Natural killer cell (primary cell): ENCODE data around the gene GOLGA6L7. TPM values are rescaled to one million over a fixed set of nuclear protein-coding genes. Genes with fewer than 3 reads are reported as not detected.
"Not testable (repeated sequence)": the region's sequence is repeated elsewhere in the genome, so short reads cannot be mapped to it uniquely, and the experiment has no call there.

ENCODE experiments used
- ATAC-seq, 3 donors: fragments of 150-1000 bp in 2 of 3; fragments of 200-7000 bp in 1 of 3; cut with Tn5 transposase; 1 replicate in 1 of 3; 2 replicates in 2 of 3; pipeline ENCODE4 v1.10.0; 2021; ENCODE audit warnings: mild to moderate bottlenecking in 2 of 3, moderate library complexity in 2 of 3
- DNase-seq, 2 donors: peaks; one replicate each; pipeline versions ENCODE4 v3.0.0 to v3.0.0-alpha.2; 2013 to 2021; ENCODE audit warnings: mixed read lengths in 1 of 2
- H3K27ac ChIP-seq: one replicate; pipeline ENCODE4 v1.5.1; 2013; ENCODE audit warnings: mild to moderate bottlenecking, low read length
- H3K27me3 ChIP-seq: one replicate; pipeline ENCODE4 v1.6.1; 2013; ENCODE audit warnings: low read length; ENCODE audit not compliant: control insufficient read depth, insufficient read depth
- H3K36me3 ChIP-seq: one replicate; pipeline ENCODE4 v1.6.1; 2013; ENCODE audit warnings: low read length; ENCODE audit not compliant: control insufficient read depth, insufficient read depth
- H3K4me1 ChIP-seq: one replicate; pipeline ENCODE4 v1.6.1; 2013; ENCODE audit warnings: low read length; ENCODE audit not compliant: control insufficient read depth, insufficient read depth
- H3K4me3 ChIP-seq: one replicate; pipeline ENCODE4 v1.5.1; 2013; ENCODE audit warnings: low read length
- H3K9me3 ChIP-seq: one replicate; pipeline ENCODE4 v1.6.1; 2013; ENCODE audit warnings: low read length; ENCODE audit not compliant: control insufficient read depth, insufficient read depth
- H3K27ac Mint-ChIP-seq, 2 donors: one replicate each; pipeline ENCODE4 v1.8.0; 2022; ENCODE audit warnings: mild to moderate bottlenecking in 2 of 2, mixed read lengths in 2 of 2, moderate library complexity in 1 of 2
- H3K27me3 Mint-ChIP-seq, 2 donors: one replicate each; pipeline ENCODE4 v1.8.0; 2022; ENCODE audit warnings: low read depth in 2 of 2, mixed read lengths in 2 of 2
- H3K36me3 Mint-ChIP-seq: one replicate; pipeline ENCODE4 v1.8.0; 2022; ENCODE audit warnings: mixed read lengths
- H3K4me1 Mint-ChIP-seq, 2 donors: one replicate each; pipeline ENCODE4 v1.8.0; 2022; ENCODE audit warnings: mixed read lengths in 2 of 2
- H3K4me3 Mint-ChIP-seq: one replicate; pipeline ENCODE4 v1.8.0; 2022; ENCODE audit warnings: mild to moderate bottlenecking, moderate library complexity, mixed read lengths
- H3K9me3 Mint-ChIP-seq, 2 donors: one replicate each; pipeline ENCODE4 v1.8.0; 2022; ENCODE audit warnings: mixed read lengths in 2 of 2
- WGBS: methylation state at CpG from one replicate; pipeline ENCODE4 v1.1.7; 2013; ENCODE audit warnings: missing lambda C conversion rate; ENCODE audit not compliant: insufficient coverage; 5-methylcytosine and 5-hydroxymethylcytosine counted together
- intact Hi-C: fragments of 100-400 bp; cut with micrococcal nuclease; formaldehyde crosslinking; loops from one replicate; pipeline ENCODE4 v1.14.2; 2022
- total RNA-seq, 4 donors: library from RNA; stranded (reverse); fragments of 120-200 nt in 1 of 4; gene quantifications; one replicate each; pipeline versions ENCODE4 v1.2.3 to v1.2.4, GENCODE V29; 2013 to 2022
- TF ChIP-seq, protein P1 (sequence below): fragments of 200-600 bp; IDR thresholded peaks from one replicate; pipeline ENCODE4 v1.8.0; 2022; ENCODE audit warnings: antibody characterized with exemption

The GOLGA6L7 gene
- total RNA-seq, 3 donors from 2014 or later (not counting 1 experiment from before 2014, with no cell fraction given) = not detected

DNA sequence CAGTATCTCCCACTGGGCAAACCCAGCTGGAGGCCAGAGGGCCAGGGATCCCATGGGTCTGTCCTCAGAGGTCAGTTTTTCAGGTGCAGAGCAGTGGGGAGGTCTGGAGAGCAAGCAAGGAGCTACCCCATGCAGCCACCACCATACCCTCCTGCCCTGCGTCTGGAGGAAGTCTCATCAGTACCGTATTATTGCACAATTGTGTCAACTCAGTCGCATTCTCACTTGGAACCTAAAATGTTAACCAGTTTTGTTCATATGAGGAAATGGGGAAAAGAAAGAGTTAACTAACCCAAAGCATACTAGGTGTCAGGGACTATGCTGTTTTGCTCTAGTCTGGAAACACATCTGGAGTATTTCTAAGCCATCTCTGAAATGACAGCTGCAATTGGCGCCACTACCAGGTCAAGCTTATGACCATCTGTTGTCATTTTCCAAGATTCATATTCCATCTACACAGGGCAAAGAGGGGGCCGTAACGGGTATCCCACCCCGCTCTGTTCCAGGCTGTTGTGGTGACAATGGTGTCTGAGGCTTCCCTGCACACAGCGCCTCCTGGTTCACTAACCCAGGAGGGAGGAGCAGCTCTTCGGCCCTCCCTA lies 20.4 kb upstream of the GOLGA6L7 start:
- intact Hi-C loops = no loop called here
- DNase-seq (no peak), ATAC-seq (no peak)
- Mint-ChIP-seq H3K36me3 (no peaks in the 10 kb centered on the region), H3K4me3 (no peak overlapping the region), H3K9me3 (no peaks in the 10 kb centered on the region), H3K4me1 (no peaks in the 10 kb centered on the region), H3K27ac (no peak overlapping the region), H3K27me3 (no peaks in the 10 kb centered on the region)
- H3K27ac ChIP-seq = no peak overlapping the region
- H3K4me3 ChIP-seq = no peak overlapping the region
- 89% methylated on average over 9 of the region's 9 CpGs for WGBS
- H3K4me1 ChIP-seq = no peaks in the 10 kb centered on the region
- TF ChIP-seq, protein P1, sequence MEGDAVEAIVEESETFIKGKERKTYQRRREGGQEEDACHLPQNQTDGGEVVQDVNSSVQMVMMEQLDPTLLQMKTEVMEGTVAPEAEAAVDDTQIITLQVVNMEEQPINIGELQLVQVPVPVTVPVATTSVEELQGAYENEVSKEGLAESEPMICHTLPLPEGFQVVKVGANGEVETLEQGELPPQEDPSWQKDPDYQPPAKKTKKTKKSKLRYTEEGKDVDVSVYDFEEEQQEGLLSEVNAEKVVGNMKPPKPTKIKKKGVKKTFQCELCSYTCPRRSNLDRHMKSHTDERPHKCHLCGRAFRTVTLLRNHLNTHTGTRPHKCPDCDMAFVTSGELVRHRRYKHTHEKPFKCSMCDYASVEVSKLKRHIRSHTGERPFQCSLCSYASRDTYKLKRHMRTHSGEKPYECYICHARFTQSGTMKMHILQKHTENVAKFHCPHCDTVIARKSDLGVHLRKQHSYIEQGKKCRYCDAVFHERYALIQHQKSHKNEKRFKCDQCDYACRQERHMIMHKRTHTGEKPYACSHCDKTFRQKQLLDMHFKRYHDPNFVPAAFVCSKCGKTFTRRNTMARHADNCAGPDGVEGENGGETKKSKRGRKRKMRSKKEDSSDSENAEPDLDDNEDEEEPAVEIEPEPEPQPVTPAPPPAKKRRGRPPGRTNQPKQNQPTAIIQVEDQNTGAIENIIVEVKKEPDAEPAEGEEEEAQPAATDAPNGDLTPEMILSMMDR = no peak
- no peaks in the 10 kb centered on the region for H3K36me3 ChIP-seq
- H3K27me3 ChIP-seq = no peaks in the 10 kb centered on the region
- H3K9me3 ChIP-seq = no peaks in the 10 kb centered on the region

DNA sequence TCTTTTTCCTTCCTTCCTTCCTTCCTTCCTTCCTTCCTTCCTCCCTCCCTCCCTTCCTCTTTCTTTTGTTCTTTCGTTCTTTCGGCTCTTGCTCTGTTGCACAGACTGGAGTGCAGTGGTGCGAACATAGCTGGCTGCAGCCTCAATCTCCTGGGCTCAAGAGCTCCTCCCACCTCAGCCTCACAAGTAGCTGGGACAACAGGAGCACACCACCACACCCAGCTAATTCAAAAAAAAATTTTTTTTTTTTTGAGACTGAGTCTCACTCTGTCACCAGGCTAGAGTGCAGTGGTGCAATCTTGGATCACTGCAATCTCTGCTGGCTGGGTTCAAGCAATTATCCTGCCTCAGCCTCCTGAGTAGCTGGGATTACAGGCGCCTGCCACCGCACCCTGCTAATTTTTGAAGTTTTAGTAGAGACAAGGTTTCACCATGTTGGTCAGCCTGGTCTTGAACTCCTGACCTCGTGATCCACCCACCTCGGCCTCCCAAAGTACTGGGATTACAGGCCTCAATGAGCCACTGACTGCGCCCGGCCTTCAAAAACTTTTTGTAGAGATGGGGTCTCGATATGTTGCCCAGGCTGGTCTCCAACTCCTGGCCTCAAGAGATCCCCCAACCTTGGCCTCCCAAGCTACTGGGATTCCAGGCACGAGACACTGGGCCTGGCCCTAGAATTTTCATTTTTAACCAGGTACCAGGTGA lies 13.3 kb upstream of the GOLGA6L7 start:
- H3K9me3 Mint-ChIP-seq, H3K36me3 ChIP-seq, H3K27me3 Mint-ChIP-seq, H3K4me1 ChIP-seq, ATAC-seq, H3K27me3 ChIP-seq, H3K4me1 Mint-ChIP-seq, H3K4me3 Mint-ChIP-seq, H3K27ac ChIP-seq, H3K36me3 Mint-ChIP-seq, DNase-seq, H3K9me3 ChIP-seq, H3K4me3 ChIP-seq, H3K27ac Mint-ChIP-seq, intact Hi-C loops: not testable (repeated sequence)
- 89% methylated on average over 11 of the region's 11 CpGs for WGBS

DNA sequence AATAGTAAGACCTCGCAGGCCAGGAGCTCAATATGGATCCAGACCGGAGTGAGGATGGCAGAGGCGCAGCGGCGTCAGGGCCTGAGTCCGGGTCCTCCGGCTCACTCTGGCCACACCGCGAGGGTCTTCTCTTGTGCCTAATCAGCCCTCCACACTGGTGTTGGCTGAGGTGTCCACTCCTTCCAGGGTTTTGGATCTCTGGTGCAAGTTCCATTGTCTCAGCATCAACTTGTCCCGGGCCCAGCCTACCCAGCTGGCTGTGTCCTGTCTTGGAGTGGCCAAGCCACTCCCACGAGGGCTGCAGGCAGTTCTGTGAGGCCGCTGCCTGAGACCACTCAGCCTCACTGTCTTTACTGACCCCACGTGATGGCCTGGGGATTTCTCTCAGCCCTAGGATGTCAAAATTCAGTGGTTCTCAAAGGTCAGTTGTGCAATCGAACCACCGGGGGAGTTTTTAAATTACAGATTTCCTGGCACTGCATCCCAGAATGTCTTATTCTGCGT lies 12.6 kb upstream of the GOLGA6L7 start:
- Mint-ChIP-seq H3K27ac (no peak overlapping the region), H3K36me3 (no peaks in the 10 kb centered on the region), H3K4me1 (no peaks in the 10 kb centered on the region), H3K27me3 (no peaks in the 10 kb centered on the region), H3K4me3 (no peak overlapping the region), H3K9me3 (no peaks in the 10 kb centered on the region)
- TF ChIP-seq, protein P1 = no peak
- Histone ChIP-seq H3K27ac (no peak overlapping the region), H3K36me3 (no peaks in the 10 kb centered on the region), H3K4me1 (no peaks in the 10 kb centered on the region), H3K27me3 (no peaks in the 10 kb centered on the region), H3K4me3 (no peak overlapping the region), H3K9me3 (no peaks in the 10 kb centered on the region)
- DNase-seq (no peak), ATAC-seq (no peak)
- WGBS = 94% methylated on average over 16 of the region's 16 CpGs
- intact Hi-C loops = no loop called here

DNA sequence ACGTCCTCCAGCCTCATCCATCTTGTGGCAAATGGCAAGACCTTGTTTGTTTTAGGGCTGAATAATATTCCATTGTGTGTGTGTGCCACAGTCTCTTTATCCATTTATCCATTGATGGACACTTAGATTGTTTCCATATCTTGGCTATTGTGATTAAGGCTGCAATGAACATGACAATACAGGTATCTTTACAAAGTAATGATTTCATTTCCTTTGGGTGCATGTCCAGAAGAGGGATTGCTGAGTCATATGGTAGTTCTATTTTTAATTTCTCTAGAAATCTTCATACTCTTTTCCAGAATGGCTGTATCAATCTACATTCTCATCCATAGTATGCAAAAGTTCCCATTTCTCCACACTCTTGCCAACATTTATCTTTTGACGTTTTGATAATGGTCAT lies 6.1 kb upstream of the GOLGA6L7 start:
- H3K36me3 Mint-ChIP-seq, intact Hi-C loops: not testable (repeated sequence)

DNA sequence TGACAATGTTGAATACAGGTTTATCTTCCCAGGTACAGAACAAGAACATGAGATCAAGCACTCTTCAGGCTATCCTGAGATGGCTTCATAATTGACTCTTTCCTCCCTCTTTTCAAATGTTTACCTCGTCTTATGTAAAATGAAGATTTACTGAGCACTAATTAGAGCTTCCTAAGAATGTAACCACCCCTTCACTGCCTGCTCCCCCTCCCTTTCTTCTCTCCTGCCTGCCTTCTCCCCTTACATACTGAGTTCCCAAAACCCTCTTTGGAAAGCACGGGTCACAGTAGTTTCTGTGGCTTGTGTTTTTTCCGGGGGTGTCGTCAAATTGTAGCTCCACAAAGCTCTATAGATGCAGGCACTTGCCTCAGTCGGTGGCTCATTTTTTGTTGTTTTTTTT lies 5.2 kb upstream of the GOLGA6L7 start:
- ATAC-seq, H3K27ac ChIP-seq, H3K4me3 Mint-ChIP-seq, H3K27ac Mint-ChIP-seq, H3K9me3 Mint-ChIP-seq, H3K36me3 ChIP-seq, H3K4me3 ChIP-seq, H3K36me3 Mint-ChIP-seq, H3K27me3 ChIP-seq, H3K4me1 ChIP-seq, DNase-seq, H3K9me3 ChIP-seq, H3K4me1 Mint-ChIP-seq, intact Hi-C loops, H3K27me3 Mint-ChIP-seq: not testable (repeated sequence)
- 87% methylated on average over 4 of the region's 5 CpGs for WGBS

More for the DNA sequence above, 6.1 kb upstream of the GOLGA6L7 start:
- not testable (repeated sequence) for H3K4me1 ChIP-seq, H3K9me3 Mint-ChIP-seq, DNase-seq, H3K36me3 ChIP-seq, H3K27me3 ChIP-seq, H3K9me3 ChIP-seq, H3K27me3 Mint-ChIP-seq, H3K4me1 Mint-ChIP-seq, H3K4me3 ChIP-seq, H3K27ac Mint-ChIP-seq, H3K4me3 Mint-ChIP-seq, ATAC-seq, H3K27ac ChIP-seq
- WGBS = no CpG with 5 or more reads among the region's 2 CpGs

DNA sequence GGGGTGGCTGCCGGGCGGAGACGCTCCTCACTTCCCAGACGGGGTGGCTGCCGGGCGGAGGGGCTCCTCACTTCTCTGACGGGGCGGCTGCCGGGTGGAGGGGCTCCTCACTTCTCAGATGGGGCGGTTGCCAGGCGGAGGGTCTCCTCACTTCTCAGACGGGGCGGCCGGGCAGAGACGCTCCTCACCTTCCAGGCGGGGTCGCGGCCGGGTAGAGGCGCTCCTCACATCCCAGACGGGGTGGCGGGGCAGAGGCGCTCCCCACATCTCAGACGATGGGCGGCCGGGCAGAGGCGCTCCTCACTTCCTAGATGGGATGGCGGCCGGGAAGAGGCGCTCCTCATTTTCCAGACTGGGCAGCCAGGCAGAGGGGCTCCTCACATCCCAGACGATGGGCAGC lies 1.3 kb upstream of the GOLGA6L7 start:
- H3K27me3 Mint-ChIP-seq, H3K4me1 ChIP-seq, H3K4me1 Mint-ChIP-seq, H3K4me3 Mint-ChIP-seq, H3K4me3 ChIP-seq, H3K36me3 Mint-ChIP-seq, DNase-seq, ATAC-seq, H3K9me3 Mint-ChIP-seq, H3K27ac ChIP-seq, intact Hi-C loops, H3K9me3 ChIP-seq, H3K36me3 ChIP-seq, H3K27me3 ChIP-seq, H3K27ac Mint-ChIP-seq: not testable (repeated sequence)
- 95% methylated on average over 27 of the region's 31 CpGs for WGBS
